Neuron (in vitro differentiated cells): ENCODE data around the gene ACAD11.

Experiments used
- H2AFZ ChIP-seq: one replicate; pipeline ENCODE4 v1.6.1; 2013; ENCODE audit warnings: low read depth, mild to moderate bottlenecking, inconsistent platforms, low read length, moderate library complexity
- H3K27me3 ChIP-seq: one replicate; pipeline ENCODE4 v1.6.1; 2013; ENCODE audit warnings: low read length; ENCODE audit not compliant: insufficient read depth
- H3K36me3 ChIP-seq: one replicate; pipeline ENCODE4 v1.6.1; 2013; ENCODE audit warnings: low read length; ENCODE audit not compliant: insufficient read depth
- H3K4me1 ChIP-seq: one replicate; pipeline ENCODE4 v1.6.1; 2013; ENCODE audit warnings: low read length; ENCODE audit not compliant: insufficient read depth
- H3K4me3 ChIP-seq: 2 replicates; pipeline ENCODE4 v1.5.1; 2013; ENCODE audit warnings: mild to moderate bottlenecking, low read length, moderate library complexity
- H3K9me3 ChIP-seq: one replicate; pipeline ENCODE4 v1.6.1; 2013; ENCODE audit warnings: low read length

ACAD11 gene

DNA sequence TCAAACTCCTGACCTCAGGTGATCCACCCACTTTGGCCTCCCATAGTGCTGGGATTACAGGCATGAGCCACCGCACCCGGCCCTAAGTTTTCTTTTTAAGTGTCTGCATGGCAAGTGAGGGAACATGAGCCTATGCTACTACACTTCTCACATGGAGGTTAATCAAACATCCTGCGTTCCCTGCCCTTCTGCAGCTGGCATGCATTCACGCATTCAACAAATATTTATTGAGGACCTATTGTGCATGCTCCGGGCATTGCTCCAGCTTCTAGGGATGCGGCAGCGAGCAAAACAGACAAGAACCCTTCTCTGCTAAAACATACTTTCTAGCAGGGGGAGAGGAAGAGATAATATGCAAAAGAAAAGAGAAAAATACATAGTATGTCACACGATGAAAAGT, 105.2 kb downstream of the ACAD11 start:
- H3K4me3 ChIP-seq, result no peak overlapping the region
- peaks cover 18% of the 10 kb centered on the region for H3K36me3 ChIP-seq
- H3K9me3 ChIP-seq, result no peaks in the 10 kb centered on the region
- H3K27me3 ChIP-seq, result no peaks in the 10 kb centered on the region
- H2AFZ ChIP-seq, result no peak overlapping the region
- H3K4me1 ChIP-seq, result no peaks in the 10 kb centered on the region

DNA sequence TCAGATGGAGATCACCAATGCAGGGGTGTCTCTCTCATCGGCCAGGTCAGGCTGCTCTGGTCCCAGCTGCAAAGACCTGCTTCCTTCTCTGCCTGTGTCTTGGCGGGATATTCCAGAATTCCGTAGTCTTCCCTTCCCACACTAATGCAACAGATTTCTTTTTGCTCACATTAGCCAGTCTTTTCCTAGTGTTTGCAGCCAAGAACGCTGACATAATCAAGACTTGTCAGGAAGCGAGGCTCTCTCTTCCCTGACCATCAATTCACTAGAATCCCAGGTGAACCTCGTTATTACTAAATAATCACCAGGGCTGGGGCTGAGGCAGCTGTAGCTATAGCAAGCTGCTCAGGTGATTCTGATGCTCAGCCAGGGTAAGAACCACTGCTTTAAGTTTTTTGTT, 105.8 kb downstream of the ACAD11 start:
- Histone ChIP-seq H3K4me1 (no peaks in the 10 kb centered on the region), H3K36me3 (peaks cover 12% of the 10 kb centered on the region), H2AFZ (no peak overlapping the region), H3K4me3 (no peak overlapping the region), H3K9me3 (no peaks in the 10 kb centered on the region), H3K27me3 (no peaks in the 10 kb centered on the region)

DNA sequence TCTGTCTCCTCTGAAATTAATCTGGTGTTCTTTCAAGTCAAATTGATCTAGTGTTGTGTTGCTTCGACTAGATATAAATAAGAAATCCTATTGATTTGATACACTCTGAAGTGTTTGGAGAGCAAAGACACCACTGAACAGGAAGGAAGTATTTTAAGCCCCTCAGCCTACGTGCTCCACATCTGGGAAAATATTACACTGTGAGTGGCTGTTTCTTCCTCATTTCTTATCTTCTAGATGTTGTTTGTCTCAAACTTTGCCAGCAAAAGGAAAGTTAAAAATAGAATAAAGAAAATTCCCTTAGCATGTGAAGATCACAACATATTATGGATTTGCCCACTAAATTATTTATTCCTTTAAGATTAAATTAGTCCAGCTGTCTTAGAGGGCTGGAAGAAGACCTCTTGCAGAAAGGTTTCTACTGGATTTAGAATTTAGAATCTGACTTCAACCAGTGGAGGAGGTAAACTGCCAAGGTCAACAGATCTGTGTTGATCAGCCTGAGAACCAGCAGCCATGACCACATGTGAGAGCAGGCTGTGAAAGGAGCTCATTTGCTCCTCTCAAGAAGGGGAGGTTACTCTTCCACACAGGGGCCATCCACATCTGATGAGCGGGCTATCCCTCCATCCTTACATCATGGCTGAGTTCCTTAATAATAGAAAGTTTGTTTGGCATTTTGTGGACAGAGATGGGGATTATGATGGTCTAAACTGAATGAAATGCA, 108.9 kb downstream of the ACAD11 start:
- Histone ChIP-seq H3K27me3 (no peaks in the 10 kb centered on the region), H3K36me3 (no peaks in the 10 kb centered on the region), H3K4me3 (no peak overlapping the region), H2AFZ (no peak overlapping the region), H3K4me1 (no peaks in the 10 kb centered on the region), H3K9me3 (no peaks in the 10 kb centered on the region)

DNA sequence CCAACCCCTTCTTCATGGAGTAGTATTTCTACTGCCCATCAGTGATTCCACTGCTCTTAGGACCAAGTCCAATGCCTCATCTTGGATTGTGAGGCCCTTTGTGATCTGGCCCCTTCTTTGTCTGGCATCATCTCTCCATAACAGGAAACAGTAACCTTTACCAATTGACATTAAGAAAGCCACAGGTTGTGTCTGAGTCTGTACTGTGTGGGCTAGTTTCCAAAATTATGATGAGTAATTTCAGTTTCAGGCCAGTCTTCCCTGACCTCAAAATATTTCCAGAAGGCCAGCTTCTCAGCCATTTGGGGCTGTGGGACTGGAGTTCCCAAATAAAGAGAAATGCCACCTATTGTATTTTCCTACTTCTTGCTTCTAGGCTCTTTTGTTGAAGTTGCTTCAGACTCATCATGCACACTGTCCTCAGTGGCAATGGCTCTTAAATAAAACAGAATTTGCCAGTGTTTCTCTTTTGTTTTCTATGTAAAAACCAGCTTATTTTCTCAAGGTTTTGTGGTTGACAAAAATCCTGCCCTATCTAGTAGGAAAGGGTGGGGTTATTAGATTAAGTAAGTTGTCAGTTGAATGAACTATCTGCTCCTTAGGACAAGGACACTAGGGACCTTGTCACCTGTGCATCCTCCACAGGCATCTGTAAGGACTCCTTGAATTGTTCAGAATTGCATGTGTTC, 109.6 kb downstream of the ACAD11 start:
- H3K4me1 ChIP-seq, result no peaks in the 10 kb centered on the region
- no peak overlapping the region for H3K4me3 ChIP-seq
- no peak overlapping the region for H2AFZ ChIP-seq
- no peaks in the 10 kb centered on the region for H3K36me3 ChIP-seq
- H3K27me3 ChIP-seq, result no peaks in the 10 kb centered on the region
- H3K9me3 ChIP-seq, result no peaks in the 10 kb centered on the region

DNA sequence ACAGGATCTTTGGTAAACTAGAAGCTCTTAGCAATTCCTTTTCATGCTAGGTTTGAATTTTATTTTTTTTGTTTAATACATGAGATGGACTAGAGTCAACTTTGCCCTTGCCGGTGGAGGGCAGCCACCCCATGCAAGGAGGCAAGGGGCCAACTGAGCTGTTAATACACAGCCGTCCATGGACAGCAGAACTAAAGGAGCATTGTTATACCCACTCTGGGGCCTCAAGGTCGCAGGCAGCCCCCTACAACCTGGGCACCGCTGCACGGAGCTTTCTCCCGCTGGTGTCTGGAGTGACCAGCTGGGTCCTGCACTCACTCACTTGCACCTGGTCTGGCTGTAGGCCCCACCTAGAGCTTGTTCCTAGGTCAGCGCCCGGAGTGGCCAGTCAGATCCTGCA, 110.4 kb downstream of the ACAD11 start:
- no peaks in the 10 kb centered on the region for H3K4me1 ChIP-seq
- H3K36me3 ChIP-seq, result no peaks in the 10 kb centered on the region
- H2AFZ ChIP-seq, result no peak overlapping the region
- H3K9me3 ChIP-seq, result no peaks in the 10 kb centered on the region
- H3K4me3 ChIP-seq, result no peak overlapping the region
- no peaks in the 10 kb centered on the region for H3K27me3 ChIP-seq

DNA sequence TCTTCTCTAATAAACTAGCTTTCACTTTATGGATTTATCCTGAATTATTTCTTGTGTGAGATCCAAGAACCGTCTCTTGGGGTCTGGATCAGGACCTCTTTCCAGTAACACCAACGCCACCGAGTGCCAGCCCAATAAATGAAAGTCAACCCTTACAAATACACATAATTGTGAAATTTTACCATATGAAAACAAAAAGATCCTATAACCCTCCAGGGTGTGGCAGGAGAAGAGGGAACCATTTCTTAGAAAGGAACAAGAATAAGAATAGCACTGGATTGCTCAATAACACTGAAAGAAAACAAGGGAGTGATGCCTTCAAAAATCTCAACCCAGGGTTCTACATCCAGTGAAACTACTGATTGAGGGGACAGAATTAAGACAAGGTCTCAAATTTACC, 114.1 kb downstream of the ACAD11 start:
- Histone ChIP-seq H3K36me3 (peaks cover 6% of the 10 kb centered on the region), H3K9me3 (no peaks in the 10 kb centered on the region), H3K4me3 (no peak overlapping the region), H3K27me3 (no peaks in the 10 kb centered on the region), H2AFZ (no peak overlapping the region), H3K4me1 (peaks cover 9% of the 10 kb centered on the region)

DNA sequence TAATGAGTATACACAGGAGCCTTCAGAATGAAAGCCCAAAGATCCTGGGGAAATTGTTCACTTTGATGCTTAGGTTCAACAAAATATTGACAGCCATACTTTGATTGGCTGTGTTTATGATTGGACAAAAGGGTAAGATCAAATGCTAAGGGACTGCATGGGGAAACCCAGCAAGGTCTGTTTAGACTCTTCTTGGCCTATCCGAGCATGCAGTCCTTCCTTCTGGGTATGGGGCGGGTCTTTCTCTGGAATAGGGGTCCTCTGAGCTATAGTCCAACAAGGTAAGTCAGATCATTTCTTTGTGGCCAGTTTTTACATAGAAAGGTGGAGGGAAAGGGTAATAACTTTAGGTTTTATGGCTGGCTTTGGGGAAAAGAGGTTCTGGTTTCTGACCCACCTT, 115.5 kb downstream of the ACAD11 start:
- Histone ChIP-seq H3K9me3 (no peaks in the 10 kb centered on the region), H3K27me3 (no peaks in the 10 kb centered on the region), H3K4me3 (no peak overlapping the region), H3K36me3 (peaks cover 17% of the 10 kb centered on the region), H2AFZ (no peak overlapping the region), H3K4me1 (peaks cover 9% of the 10 kb centered on the region)

DNA sequence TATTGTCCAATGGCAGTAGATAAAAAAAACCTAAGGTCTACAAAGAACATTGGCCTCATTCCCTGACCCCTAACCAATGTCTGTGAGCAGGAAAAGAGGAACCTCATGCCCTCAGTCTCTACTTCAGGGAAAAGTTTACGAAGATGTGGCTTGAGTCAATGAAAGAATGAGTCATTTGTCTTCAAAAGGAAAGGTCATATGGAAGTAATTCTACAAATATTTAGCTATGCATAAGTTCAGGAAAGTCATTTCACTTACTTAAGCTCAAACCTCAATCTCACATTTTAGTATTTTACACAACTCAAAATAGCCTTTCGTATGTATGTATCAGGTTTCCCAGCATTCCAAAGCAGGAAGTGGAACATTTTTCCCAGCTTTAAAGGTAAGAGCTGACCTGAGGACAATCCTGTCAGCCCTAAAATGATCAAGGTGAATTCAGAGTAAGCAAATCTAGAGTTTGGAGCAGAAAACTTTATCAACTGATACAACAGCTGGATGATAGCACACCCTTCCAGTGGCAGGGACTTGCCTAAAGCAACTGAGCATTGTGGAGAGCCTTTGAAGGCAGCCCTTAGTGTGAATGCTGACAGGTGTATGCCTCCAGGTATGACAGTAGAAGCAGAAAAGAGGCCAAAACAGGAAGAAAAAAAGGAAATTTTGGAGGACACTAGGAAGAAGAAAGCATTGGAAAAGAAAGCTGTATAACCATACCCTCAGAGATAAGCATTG, 116.4 kb downstream of the ACAD11 start:
- Histone ChIP-seq H2AFZ (no peak overlapping the region), H3K4me1 (peaks cover 9% of the 10 kb centered on the region), H3K4me3 (no peak overlapping the region), H3K27me3 (no peaks in the 10 kb centered on the region), H3K9me3 (no peaks in the 10 kb centered on the region), H3K36me3 (peaks cover 22% of the 10 kb centered on the region)

DNA sequence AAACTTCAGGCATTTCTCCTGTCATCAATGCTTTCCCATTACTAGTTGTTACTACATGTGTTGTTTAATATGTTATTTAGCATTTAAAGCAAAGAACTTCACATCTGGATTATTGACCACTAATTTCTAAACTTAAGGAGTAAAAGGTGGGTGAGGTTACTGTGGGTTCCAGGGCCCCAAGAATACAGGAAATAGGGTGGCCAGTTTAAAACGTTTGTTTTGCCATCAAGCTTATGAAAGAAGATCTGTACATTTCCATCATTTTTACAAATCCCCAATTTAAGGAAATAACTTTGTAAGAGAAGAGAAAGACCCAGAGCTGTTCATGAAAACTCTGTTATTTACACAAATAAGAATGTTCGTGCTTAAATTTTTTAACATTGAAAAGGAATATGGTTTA, 117.0 kb downstream of the ACAD11 start:
- Histone ChIP-seq H2AFZ (no peak overlapping the region), H3K36me3 (peaks cover 27% of the 10 kb centered on the region)

DNA sequence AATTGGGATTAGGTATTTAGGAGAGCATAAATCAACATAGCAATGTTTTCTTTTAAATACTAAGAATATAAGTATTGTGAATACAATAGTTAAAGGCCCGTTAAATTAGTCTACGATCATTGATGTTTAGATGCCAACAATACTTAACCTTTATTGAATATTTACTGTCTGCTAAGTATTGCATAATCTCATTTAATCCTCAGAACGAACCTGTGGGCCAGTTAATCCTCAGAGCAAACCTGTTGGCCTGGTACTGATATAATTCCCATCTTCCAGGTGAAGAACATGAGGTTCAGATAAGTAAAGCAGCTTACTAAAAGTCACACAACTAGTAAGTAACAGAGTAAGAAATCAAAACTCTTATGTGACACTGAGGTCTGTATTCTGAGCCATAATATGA, 119.9 kb downstream of the ACAD11 start:
- H3K36me3 ChIP-seq, result peaks cover 36% of the 10 kb centered on the region
- peaks cover 9% of the 10 kb centered on the region for H3K4me1 ChIP-seq
- H3K9me3 ChIP-seq, result no peaks in the 10 kb centered on the region
- H2AFZ ChIP-seq, result no peak overlapping the region
- H3K4me3 ChIP-seq, result no peak overlapping the region
- no peaks in the 10 kb centered on the region for H3K27me3 ChIP-seq

More for the DNA sequence above, 117.0 kb downstream of the ACAD11 start:
- H3K27me3 ChIP-seq, result no peaks in the 10 kb centered on the region
- no peaks in the 10 kb centered on the region for H3K9me3 ChIP-seq
- H3K4me3 ChIP-seq, result no peak overlapping the region
- H3K4me1 ChIP-seq, result peaks cover 9% of the 10 kb centered on the region

DNA sequence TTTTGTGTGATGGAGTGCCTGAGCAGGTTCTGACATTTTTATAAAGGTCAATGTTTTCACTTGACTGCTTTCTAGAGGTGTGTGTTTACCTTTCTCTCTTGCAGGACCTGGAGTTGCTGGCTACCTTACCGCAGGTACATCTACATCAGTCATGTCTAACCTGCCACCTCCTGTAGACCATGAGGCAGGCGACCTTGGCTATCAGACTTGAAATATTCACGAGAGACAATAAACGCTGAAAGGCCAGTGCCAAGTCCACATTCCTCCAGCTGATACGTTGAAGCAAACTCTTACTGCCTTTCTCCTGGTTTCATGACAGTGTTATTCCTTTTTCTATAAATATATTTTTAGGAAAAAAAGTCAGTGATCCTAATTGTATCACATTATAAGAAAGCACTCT, 121.5 kb downstream of the ACAD11 start:
- H3K36me3 ChIP-seq, result peaks cover 49% of the 10 kb centered on the region
- H3K9me3 ChIP-seq, result no peaks in the 10 kb centered on the region
- no peak overlapping the region for H2AFZ ChIP-seq
- H3K4me1 ChIP-seq, result peaks cover 7% of the 10 kb centered on the region
- no peak overlapping the region for H3K4me3 ChIP-seq
- no peaks in the 10 kb centered on the region for H3K27me3 ChIP-seq

DNA sequence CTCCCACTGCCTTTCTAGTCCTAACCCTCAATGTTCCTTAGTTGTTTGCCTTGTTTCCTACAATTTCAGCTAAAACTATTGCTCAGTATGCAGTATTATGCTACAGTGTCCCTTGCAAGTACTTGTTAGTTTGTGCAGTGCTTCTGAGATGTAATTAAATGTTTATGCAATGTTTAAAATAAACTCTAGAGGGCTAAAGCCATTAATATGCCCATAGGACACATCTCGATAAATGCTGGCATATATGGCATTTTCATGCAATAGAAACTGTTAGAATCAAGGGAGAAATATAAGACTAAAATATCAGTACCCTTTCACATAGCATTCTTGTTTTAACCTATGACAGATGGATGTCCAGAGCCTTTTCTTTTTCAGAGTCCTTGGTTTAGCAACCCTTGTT, 122.3 kb downstream of the ACAD11 start:
- Histone ChIP-seq H3K4me3 (no peak overlapping the region), H2AFZ (no peak overlapping the region), H3K9me3 (no peaks in the 10 kb centered on the region), H3K36me3 (peaks cover 52% of the 10 kb centered on the region), H3K4me1 (no peaks in the 10 kb centered on the region), H3K27me3 (no peaks in the 10 kb centered on the region)

DNA sequence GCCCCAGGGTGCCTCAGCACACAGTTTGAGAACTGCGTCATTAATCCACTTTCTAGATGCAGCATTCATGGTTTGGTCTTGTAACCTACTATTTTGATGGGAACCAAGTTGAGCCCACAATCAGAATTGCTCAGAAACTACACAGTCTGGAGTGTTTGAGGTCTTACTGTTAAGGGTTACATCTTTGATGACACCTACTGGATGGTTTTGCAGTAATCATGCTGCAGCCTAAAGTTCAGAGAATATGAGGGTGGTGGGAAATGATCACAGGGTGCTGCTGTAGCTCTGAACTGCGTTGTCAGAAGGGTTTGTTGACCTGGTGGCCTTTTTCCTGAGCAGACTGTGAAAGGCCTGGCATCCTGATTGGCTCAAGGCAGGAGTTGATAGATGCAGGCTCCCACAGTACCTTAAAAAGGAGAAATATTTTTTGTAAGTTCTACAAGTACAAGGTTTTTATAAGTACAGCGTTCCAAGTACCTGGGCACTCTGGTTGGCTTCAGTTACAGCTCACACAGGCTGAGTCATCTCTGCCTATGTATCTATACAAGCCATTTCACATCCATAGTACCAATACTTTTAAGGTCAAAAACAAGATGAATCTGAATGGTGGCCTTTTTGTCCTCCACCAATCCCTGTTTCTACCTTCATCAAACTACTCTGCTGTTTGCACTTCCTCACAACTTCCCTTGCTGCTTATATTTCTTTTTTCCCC, 123.0 kb downstream of the ACAD11 start:
- Histone ChIP-seq H2AFZ (no peak overlapping the region), H3K9me3 (no peaks in the 10 kb centered on the region), H3K4me1 (no peaks in the 10 kb centered on the region), H3K4me3 (no peak overlapping the region), H3K27me3 (no peaks in the 10 kb centered on the region), H3K36me3 (peaks cover 55% of the 10 kb centered on the region)
